HEK293 (cell line): ENCODE data around the gene TMEM238.

Experiments
- CTCF ChIA-PET: fragments of 350-600 bp; formaldehyde crosslinking; extraction: SDS; loops from one replicate; lab custom pipeline; 2021; ENCODE audit warnings: antibody characterized with exemption; lab: Yijun Ruan, JAX
- POLR2A ChIA-PET: fragments of 300-600 bp; formaldehyde crosslinking; extraction: SDS; loops from one replicate; lab custom pipeline; 2020; ENCODE audit warnings: antibody characterized with exemption, inconsistent platforms; lab: Yijun Ruan, JAX
- H3K27ac ChIP-seq: fragments of 200-500 bp; sonication (Bioruptor generic); 2 replicates; pipeline ENCODE4 v1.5.1; 2014; ENCODE audit warnings: low read depth, low read length, control low read depth, inconsistent platforms; ENCODE audit errors: extremely low read depth
- H3K36me3 ChIP-seq, 2 experiments: fragments of 200-500 bp in 1 of 2; sonication (Bioruptor generic) in 1 of 2; 1 replicate in 1 of 2; 2 replicates in 1 of 2; pipeline ENCODE4 v1.5.1; 2014 to 2017; ENCODE audit warnings: inconsistent platforms in 2 of 2, low read length in 2 of 2; ENCODE audit not compliant: control insufficient read depth in 2 of 2, insufficient read depth in 1 of 2
- H3K4me1 ChIP-seq: fragments of 200-500 bp; sonication (Bioruptor generic); 2 replicates; pipeline ENCODE4 v1.5.1; 2014; ENCODE audit warnings: mild to moderate bottlenecking, low read length, inconsistent platforms; ENCODE audit not compliant: control insufficient read depth, insufficient read depth
- H3K4me3 ChIP-seq: 2 replicates; pipeline ENCODE4 v1.5.1; 2011; ENCODE audit warnings: low read depth, mild to moderate bottlenecking, control low read depth, low read length, moderate library complexity
- H3K9me3 ChIP-seq: fragments of 200-500 bp; sonication (Bioruptor generic); 2 replicates; pipeline ENCODE4 v1.5.1; 2014; ENCODE audit warnings: low read depth, low read length, inconsistent platforms; ENCODE audit not compliant: control insufficient read depth, insufficient read depth
- BCL11A ChIP-seq: fragments of 450-650 bp; formaldehyde crosslinking; IDR thresholded peaks from 2 replicates; pipeline ENCODE4 v1.5.1; 2016; ENCODE audit warnings: low read depth, missing biosample characterization, missing genetic modification characterization
- BCL11B ChIP-seq: fragments of 450-650 bp; formaldehyde crosslinking; IDR thresholded peaks from 2 replicates; pipeline ENCODE4 v1.5.1; 2016; ENCODE audit warnings: low read depth, missing biosample characterization, missing genetic modification characterization
- GLIS1 ChIP-seq: fragments of 450-650 bp; formaldehyde crosslinking; IDR thresholded peaks from 2 replicates; pipeline ENCODE4 v1.5.1; 2016; ENCODE audit warnings: missing biosample characterization, missing genetic modification characterization
- INSM2 ChIP-seq: fragments of 450-650 bp; formaldehyde crosslinking; IDR thresholded peaks from 2 replicates; pipeline ENCODE4 v1.5.1; 2016; ENCODE audit warnings: missing biosample characterization, missing genetic modification characterization
- PRDM1 ChIP-seq: fragments of 450-650 bp; formaldehyde crosslinking; IDR thresholded peaks from 2 replicates; pipeline ENCODE4; 2016; ENCODE audit warnings: missing biosample characterization, missing genetic modification characterization
- SALL2 ChIP-seq: fragments of 450-650 bp; formaldehyde crosslinking; IDR thresholded peaks from 2 replicates; pipeline ENCODE4 v1.5.0; 2017; ENCODE audit warnings: missing biosample characterization, mild to moderate bottlenecking, missing genetic modification characterization, borderline replicate concordance
- ZBTB48 ChIP-seq: fragments of 450-650 bp; formaldehyde crosslinking; IDR thresholded peaks from 2 replicates; pipeline ENCODE4 v1.5.1; 2016; ENCODE audit warnings: missing biosample characterization, missing genetic modification characterization
- ZFP37 ChIP-seq: fragments of 450-650 bp; formaldehyde crosslinking; IDR thresholded peaks from 2 replicates; pipeline ENCODE4 v1.5.1; 2016; ENCODE audit warnings: missing biosample characterization, missing genetic modification characterization
- ZNF148 ChIP-seq: fragments of 450-650 bp; formaldehyde crosslinking; IDR thresholded peaks from 2 replicates; pipeline ENCODE4 v1.5.0; 2017; ENCODE audit warnings: missing biosample characterization, missing genetic modification characterization, borderline replicate concordance
- ZNF157 ChIP-seq: fragments of 450-650 bp; formaldehyde crosslinking; IDR thresholded peaks from 2 replicates; pipeline ENCODE4 v1.5.1; 2016; ENCODE audit warnings: missing biosample characterization, missing genetic modification characterization
- ZNF16 ChIP-seq: fragments of 450-650 bp; formaldehyde crosslinking; IDR thresholded peaks from 2 replicates; pipeline ENCODE4 v1.5.1; 2016; ENCODE audit warnings: low read depth, missing biosample characterization, missing genetic modification characterization
- ZNF169 ChIP-seq: fragments of 450-650 bp; formaldehyde crosslinking; IDR thresholded peaks from 2 replicates; pipeline ENCODE4 v1.5.1; 2016; ENCODE audit warnings: missing biosample characterization, missing genetic modification characterization
- ZNF175 ChIP-seq: fragments of 450-650 bp; formaldehyde crosslinking; IDR thresholded peaks from 2 replicates; pipeline ENCODE4 v1.5.1; 2016; ENCODE audit warnings: missing biosample characterization, missing genetic modification characterization
- ZNF223 ChIP-seq: fragments of 450-650 bp; formaldehyde crosslinking; IDR thresholded peaks from 2 replicates; pipeline ENCODE4 v1.5.1; 2016; ENCODE audit warnings: missing biosample characterization, missing genetic modification characterization
- ZNF239 ChIP-seq: fragments of 450-650 bp; formaldehyde crosslinking; IDR thresholded peaks from 2 replicates; pipeline ENCODE4 v1.5.1; 2016; ENCODE audit warnings: missing biosample characterization, missing genetic modification characterization
- ZNF335 ChIP-seq: fragments of 450-650 bp; formaldehyde crosslinking; conservative IDR thresholded peaks from 2 replicates; pipeline ENCODE4 v1.5.1; 2016; ENCODE audit warnings: missing biosample characterization, missing genetic modification characterization
- ZNF341 ChIP-seq: fragments of 450-650 bp; formaldehyde crosslinking; IDR thresholded peaks from 2 replicates; pipeline ENCODE4; 2016; ENCODE audit warnings: low read depth, missing biosample characterization, missing genetic modification characterization
- ZNF398 ChIP-seq: fragments of 450-650 bp; formaldehyde crosslinking; IDR thresholded peaks from 2 replicates; pipeline ENCODE4 v1.5.1; 2017; ENCODE audit warnings: missing biosample characterization, missing genetic modification characterization
- ZNF501 ChIP-seq: fragments of 450-650 bp; formaldehyde crosslinking; IDR thresholded peaks from 2 replicates; pipeline ENCODE4 v1.5.1; 2016; ENCODE audit warnings: missing biosample characterization, missing genetic modification characterization
- ZNF513 ChIP-seq: fragments of 450-650 bp; IDR thresholded peaks from 2 replicates; pipeline ENCODE4 v1.5.1; 2018; ENCODE audit warnings: missing biosample characterization, missing genetic modification characterization
- ZNF555 ChIP-seq: fragments of 450-650 bp; formaldehyde crosslinking; conservative IDR thresholded peaks from 2 replicates; pipeline ENCODE4 v1.5.1; 2017; ENCODE audit warnings: missing biosample characterization, mild to moderate bottlenecking, missing genetic modification characterization, inconsistent platforms
- ZNF629 ChIP-seq: fragments of 450-650 bp; formaldehyde crosslinking; IDR thresholded peaks from 2 replicates; pipeline ENCODE4 v1.5.1; 2017; ENCODE audit warnings: missing biosample characterization, missing genetic modification characterization
- ZNF777 ChIP-seq: fragments of 450-650 bp; formaldehyde crosslinking; IDR thresholded peaks from 2 replicates; pipeline ENCODE4 v1.5.1; 2017; ENCODE audit warnings: missing biosample characterization, missing genetic modification characterization, borderline replicate concordance
- ZNF792 ChIP-seq: fragments of 450-650 bp; formaldehyde crosslinking; IDR thresholded peaks from 2 replicates; pipeline ENCODE4 v1.5.1; 2016; ENCODE audit warnings: missing biosample characterization, missing genetic modification characterization
- ZNF843 ChIP-seq: fragments of 450-650 bp; formaldehyde crosslinking; IDR thresholded peaks from 2 replicates; pipeline ENCODE4 v1.5.1; 2016; ENCODE audit warnings: missing biosample characterization, missing genetic modification characterization
- ZSCAN18 ChIP-seq: fragments of 450-650 bp; formaldehyde crosslinking; IDR thresholded peaks from 2 replicates; pipeline ENCODE4 v1.5.1; 2016; ENCODE audit warnings: missing biosample characterization, missing genetic modification characterization

TMEM238 gene

DNA sequence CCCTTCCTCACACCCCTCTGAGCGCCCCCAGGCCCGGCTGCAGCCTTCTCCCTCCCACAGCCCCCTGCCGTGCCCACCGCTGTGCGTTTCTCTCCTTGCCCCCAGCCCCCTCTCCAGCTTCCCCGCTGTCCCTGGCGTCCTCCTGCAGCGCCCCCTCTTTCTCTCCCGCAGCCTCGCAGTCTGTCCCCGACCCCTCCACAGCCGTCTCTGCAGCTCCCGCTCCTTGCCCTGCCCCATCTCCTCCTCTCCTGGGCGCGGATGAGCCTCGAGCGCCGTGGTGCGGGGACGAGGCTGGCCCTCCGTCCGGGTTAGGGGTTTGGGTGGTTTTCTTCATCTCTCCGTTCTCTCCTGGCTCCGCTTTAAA lies 43.3 kb downstream of the TMEM238 start (continued):
- peak; percentile 100 for TF ChIP-seq GLIS1
- TF ChIP-seq ZNF777, result no peak
- peak; percentile 59; the same call in 1 of the 2 replicates for TF ChIP-seq BCL11B (tag by site-specific recombination)

DNA sequence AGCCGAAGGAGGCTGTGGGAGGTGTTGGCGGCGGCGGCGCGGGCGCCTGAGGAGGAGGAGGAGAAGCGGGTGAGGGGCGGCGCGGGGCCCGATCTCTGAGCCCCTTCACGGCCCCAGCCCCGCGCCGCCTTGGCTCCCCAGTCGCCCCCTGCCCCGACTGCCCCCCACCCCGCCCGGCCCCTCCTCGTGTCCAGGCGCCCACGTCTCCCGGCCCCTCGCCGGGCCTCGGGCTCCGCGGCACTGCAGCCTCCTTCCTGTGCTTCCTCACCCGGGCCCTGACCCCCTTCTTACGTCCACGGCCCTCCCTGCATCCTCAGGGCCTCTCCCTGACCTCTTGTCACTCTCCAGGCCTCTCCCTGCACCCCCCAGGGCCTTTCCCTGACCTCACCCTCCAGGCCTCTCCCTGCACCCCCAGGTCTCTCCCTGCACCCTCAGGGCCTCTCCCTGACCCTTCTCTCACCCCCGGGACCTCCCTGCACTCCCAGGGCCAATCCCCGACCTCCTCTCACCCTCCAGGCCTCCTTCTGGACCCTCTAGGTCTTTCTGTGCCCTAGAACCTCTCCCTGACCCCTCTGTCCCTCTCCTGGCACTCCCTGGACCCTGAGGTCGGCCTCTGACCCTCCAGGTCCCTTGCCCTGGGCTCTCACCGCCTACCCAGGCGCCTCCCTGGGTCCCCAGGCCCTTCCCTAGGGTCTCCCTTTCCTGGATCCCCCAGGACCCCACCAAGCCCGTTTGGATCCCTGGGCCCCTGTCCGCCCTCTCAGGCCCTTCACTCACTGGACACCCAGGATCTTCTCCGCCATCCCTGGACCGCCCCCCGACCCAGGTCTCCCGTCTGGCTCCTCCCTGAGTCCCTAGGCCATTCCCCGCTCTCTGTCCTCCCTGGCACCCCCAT lies 44.0 kb downstream of the TMEM238 start:
- Histone ChIP-seq H3K9me3 (no peaks in the 10 kb centered on the region), H3K4me1 (peaks cover 14% of the 10 kb centered on the region), H3K4me3 (peak overlapping the region; percentile 88), H3K27ac (peak overlapping the region; percentile 89), H3K36me3 (peaks cover 3 to 35% of the 10 kb centered on the region in 2 experiments)
- ChIA-PET CTCF (interaction anchor here (0.5 to 2.0 kb wide), 13 partner anchors 10 to 266 kb away, joined by 3 to 17 read pairs (median 4); partner anchors contain the start of gene ZNF865), POLR2A (interaction anchor here (0.6 to 2.4 kb wide), 52 partner anchors 9 to 314 kb away, joined by 3 to 95 read pairs (median 4); partner anchors contain the start of genes BRSK1, FIZ1, GARIN5B and HSPBP1)
- TF ChIP-seq ZFP37 (tag by site-specific recombination), result 0 out of 2 replicates have a peak, but pooled peaks have one; percentile 9
- 0 out of 2 replicates have a peak, but pooled peaks have one; percentile 39 for TF ChIP-seq ZNF501 (tag by site-specific recombination)
- no peak for TF ChIP-seq ZNF555 (tag by site-specific recombination)
- TF ChIP-seq BCL11B (tag by site-specific recombination), result peak; percentile 93; the same call in 1 of the 2 replicates
- TF ChIP-seq ZNF513 (tag by site-specific recombination), result peak; percentile 22; the same call in 1 of the 2 replicates
- TF ChIP-seq ZSCAN18, result 0 out of 2 replicates have a peak, but pooled peaks have one; percentile 9
- no peak for TF ChIP-seq ZNF792 (tag by site-specific recombination)
- no peak for TF ChIP-seq ZNF169
- TF ChIP-seq ZNF223, result peak; percentile 72; the same call in 1 of the 2 replicates
- peak; percentile 88 for TF ChIP-seq ZBTB48
- TF ChIP-seq BCL11A, result 0 out of 2 replicates have a peak, but pooled peaks have one; percentile 12
- no peak for TF ChIP-seq ZNF175
- TF ChIP-seq ZNF16 (tag by site-specific recombination), result peak; percentile 15; the same call in 1 of the 2 replicates
- TF ChIP-seq ZNF239, result no peak
- TF ChIP-seq INSM2 (tag by site-specific recombination), result no peak
- peak; percentile 53 for TF ChIP-seq PRDM1 (tag by site-specific recombination)
- 0 out of 2 replicates have a peak, but pooled peaks have one; percentile 12 for TF ChIP-seq ZNF341 (tag by site-specific recombination)
- peak; percentile 2; the same call in 1 of the 2 replicates for TF ChIP-seq ZNF335 (tag by site-specific recombination)
- 0 out of 2 replicates have a peak, but pooled peaks have one; percentile 3 for TF ChIP-seq ZNF629 (tag by site-specific recombination)
- TF ChIP-seq ZNF157, result no peak
- 0 out of 2 replicates have a peak, but pooled peaks have one; percentile 47 for TF ChIP-seq ZNF148
- TF ChIP-seq SALL2, result 0 out of 2 replicates have a peak, but pooled peaks have one; percentile 63
- TF ChIP-seq ZNF398 (tag by site-specific recombination), result peak; percentile 41
- TF ChIP-seq ZNF843, result no peak
